HG02588 (cell line): ENCODE data around the gene EVI2A.
"Not testable (repeated sequence)": the region's sequence is repeated elsewhere in the genome, so short reads cannot be mapped to it uniquely, and the experiment has no call there.

Source experiments
- ATAC-seq: cut with Tn5 transposase; IDR thresholded peaks from one replicate; pipeline ENCODE4 v1.9.1; 2021; ENCODE audit warnings: mild to moderate bottlenecking, moderate library complexity; ENCODE audit not compliant: unreplicated experiment

The EVI2A gene, protein sequence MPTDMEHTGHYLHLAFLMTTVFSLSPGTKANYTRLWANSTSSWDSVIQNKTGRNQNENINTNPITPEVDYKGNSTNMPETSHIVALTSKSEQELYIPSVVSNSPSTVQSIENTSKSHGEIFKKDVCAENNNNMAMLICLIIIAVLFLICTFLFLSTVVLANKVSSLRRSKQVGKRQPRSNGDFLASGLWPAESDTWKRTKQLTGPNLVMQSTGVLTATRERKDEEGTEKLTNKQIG

DNA sequence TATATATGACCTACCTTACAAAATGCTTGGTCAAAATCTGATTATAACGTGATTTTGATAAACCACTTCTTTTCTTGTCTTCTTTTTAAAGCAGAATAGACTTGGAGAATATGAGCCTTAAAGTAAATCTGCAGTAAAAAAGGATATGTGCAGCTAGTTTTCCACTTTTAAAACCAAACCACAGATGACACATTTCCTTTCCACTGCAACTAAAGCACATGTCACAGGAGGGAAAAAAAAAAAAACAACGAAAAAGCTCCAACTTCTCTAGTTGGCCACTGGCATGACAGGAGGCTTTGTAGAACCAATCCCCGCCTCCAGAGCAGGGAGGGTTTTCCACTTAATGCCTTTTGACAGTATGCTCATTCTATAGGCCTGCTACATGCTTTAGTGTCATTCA, at the start of gene EVI2A:
Gene EVI2A (minus strand): TSS at position 142 of the 400 bp plus-strand sequence. CDS start 2,609 bp downstream, outside the sequence.
- ATAC-seq: peak; percentile 37

DNA sequence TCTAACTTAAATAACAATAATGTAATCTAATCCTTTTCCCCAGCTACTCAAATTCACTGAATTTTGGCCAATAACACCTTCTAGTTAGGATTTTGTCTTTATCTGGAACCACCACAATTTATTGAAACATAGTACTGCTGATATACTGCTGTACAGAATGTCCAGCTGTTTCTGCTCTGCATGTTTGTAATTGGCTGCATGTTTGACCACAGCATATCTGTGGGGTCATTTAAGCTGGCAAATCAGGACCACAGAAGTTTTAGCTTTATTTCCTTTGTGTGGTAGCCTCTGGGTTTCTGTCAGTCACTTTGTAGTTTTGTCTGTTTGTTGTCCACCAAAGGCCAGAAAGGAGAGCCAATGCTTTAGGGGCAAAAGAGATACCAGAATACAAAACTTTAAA, 47.8 kb upstream of the EVI2A start:
- ATAC-seq: no peak

GRCh38 chr17:31366088-31366487, 44.7 kb upstream of the EVI2A start:
- ATAC-seq: no peak

- ATAC-seq: no peak
These were observed 42.6 kb upstream of the EVI2A start for GRCh38 chr17:31364012-31364411.

DNA sequence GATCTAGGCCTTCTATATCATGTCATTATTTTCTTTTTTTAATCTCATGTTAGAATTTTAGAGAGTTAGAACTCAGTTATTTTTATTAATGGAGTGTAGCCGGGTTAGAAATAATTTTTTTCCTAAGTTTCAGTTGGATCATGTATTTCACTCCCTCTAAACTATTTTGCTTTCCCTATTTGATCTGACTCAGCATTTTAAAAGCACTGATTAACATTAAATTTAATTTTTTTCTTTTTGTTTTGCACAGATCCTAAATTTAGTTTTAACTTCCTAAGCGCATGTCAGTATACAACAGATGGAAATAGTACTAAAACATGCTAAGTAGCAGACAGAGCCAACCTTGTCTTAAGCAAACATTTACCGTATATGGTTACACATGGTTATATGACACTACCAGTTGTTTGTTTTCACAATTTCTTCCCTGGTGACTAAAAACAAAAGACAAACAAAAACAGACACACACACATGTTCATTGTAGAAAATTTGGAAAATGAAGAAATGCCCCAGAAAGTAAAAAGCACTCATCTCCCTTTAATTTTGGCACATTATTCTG, 36.5 kb upstream of the EVI2A start:
- ATAC-seq: no peak

DNA sequence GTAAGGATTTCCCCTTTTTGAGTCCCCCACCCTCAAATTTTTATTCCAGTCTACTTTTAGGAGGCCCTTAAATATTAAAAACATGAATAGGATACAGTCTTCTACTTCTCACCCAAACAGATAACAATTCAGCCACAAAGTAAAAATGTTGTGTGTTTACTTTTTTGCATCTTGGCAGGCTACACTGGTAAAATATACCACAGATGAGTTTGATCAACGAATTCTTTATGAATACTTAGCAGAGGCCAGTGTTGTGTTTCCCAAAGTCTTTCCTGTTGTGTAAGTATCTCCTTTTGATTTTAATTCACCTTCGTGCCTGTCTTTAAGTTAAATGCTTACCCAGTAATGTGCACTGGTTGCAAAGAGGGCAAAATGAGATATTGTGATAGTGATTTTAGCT, 35.7 kb upstream of the EVI2A start:
- ATAC-seq: no peak

- ATAC-seq: no peak
These were observed 34.5 kb upstream of the EVI2A start for GRCh38 chr17:31355935-31356334.

DNA sequence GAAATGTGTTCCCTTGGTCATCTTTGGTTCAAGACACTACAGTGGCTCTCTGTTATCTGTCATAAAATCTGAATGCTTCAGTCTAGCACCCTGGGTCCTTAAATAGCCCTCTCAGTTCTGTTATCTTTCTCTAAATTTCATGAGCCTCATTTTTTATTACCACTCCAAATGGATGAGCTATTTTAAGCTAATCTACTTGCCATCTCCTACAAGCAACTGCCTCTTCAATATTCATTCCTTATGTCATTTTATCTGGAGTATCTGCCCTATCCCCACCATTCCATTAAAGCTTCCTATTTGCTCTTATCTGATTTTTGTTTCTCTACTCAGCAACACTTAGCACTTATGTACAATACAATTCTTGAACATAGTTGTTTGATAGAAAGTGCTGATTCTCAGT, 28.0 kb upstream of the EVI2A start:
- no peak for ATAC-seq

DNA sequence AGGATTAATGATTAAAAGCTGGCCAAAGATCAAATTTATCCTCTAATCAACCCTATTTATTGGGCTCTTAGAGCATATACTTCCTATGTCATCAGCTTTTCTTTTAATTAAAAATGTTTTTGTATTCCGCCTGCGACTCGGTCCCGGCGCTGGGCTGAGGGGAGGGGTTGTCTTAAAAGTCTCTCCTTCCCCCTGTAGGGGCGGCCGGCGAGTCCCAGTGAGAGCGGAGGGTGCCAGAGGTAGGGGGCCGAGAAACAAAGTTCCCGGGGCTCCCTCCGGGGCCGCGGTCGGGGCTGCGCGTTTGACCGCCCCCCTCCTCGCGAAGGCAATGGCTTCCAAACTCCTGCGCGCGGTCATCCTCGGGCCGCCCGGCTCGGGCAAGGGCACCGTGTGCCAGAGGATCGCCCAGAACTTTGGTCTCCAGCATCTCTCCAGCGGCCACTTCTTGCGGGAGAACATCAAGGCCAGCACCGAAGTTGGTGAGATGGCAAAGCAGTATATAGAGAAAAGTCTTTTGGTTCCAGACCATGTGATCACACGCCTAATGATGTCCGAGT, 23.8 kb upstream of the EVI2A start:
- ATAC-seq: not testable (repeated sequence)

- ATAC-seq: no peak
These were observed 18.7 kb upstream of the EVI2A start for GRCh38 chr17:31339906-31340661.

DNA sequence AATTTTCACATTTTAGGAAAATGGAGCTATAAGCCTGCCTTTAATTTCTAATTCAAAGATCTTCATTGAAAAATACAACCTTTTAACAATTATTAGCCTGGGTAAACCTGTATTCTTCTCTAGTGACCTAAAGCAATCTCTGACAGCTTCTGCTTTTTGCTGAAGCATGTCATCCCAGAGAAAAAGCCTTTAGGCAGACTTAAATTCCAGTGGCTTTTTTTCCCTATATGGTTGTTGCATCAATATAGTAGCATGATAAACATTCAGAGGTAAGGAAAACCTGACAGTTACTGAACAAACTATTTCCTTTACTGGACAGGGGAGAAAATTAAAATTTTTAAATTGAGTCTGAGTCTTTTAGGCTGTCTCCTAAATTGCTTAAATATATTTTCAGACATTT, 7.8 kb upstream of the EVI2A start:
- no peak for ATAC-seq

- ATAC-seq: no peak
These were observed 6.7 kb upstream of the EVI2A start for GRCh38 chr17:31328160-31328535.

GRCh38 chr17:31327534-31328159, 6.2 kb upstream of the EVI2A start:
- no peak for ATAC-seq

GRCh38 chr17:31323551-31323950, 2.1 kb upstream of the EVI2A start:
- ATAC-seq: no peak

GRCh38 chr17:31321966-31322365, 544 bp upstream of the EVI2A start:
- ATAC-seq: no peak

DNA sequence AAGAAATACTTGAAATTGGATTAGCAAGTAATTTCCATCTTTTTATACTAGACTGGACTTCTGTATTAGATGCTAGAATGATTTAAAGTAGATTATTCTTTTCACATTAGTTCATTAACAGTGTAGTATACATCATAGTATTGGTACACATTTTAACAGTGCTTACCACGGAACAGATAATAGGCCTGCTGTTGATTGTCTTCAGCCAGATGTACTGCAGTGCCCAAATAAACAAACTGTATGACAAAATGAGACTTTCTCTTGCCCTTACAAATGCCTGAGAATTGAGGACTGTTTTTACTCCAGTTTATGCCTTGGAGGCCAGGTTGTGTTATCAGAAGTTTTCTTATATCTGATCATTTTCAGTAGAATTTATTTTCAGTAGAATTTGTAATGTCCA, 631 bp downstream of the EVI2A start:
- ATAC-seq: no peak

DNA sequence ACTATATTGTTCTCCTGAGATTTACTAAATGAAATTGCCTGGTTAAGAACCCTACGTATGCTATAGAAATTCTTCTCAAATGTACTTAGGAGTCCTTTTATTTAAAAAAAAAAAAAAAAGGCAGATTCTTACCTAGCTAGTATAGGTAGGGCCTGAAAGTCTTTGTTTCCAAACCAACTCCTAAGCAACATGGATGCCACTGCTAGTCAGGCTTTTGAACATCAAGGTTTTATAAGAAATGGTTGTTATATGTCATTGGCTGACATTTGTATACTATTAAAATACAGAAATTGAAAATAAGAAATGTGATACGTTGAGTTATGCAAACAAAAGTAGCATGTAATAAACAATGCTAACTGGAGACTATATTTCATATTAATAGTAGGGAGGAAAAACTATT, 1.2 kb downstream of the EVI2A start:
- ATAC-seq: no peak

- no peak for ATAC-seq
These were observed 2.4 kb downstream of the EVI2A start for GRCh38 chr17:31318851-31319661.

DNA sequence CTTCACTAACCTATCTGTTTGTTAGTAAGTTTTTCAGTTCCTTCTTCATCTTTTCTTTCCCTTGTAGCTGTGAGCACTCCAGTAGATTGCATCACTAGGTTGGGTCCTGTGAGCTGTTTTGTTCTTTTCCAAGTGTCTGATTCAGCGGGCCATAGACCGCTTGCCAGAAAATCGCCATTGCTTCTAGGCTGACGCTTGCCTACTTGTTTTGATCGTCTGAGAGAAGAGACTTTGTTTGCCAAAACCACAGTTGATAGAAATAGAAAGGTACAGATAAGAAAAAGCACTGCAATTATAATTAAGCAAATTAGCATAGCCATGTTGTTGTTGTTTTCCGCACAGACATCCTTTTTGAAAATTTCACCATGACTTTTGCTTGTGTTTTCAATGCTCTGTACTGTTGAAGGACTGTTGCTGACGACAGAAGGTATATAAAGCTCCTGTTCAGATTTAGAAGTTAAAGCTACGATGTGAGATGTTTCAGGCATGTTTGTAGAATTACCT, 3.1 kb downstream of the EVI2A start:
- ATAC-seq: no peak

GRCh38 chr17:31314782-31315100, 6.7 kb downstream of the EVI2A start:
- no peak for ATAC-seq
